Measurements from ENCODE around the gene S100A3. TPM values are rescaled to one million over a fixed set of nuclear protein-coding genes. Genes with fewer than 3 reads are reported as not detected.

Gene S100A3
- total and polyA plus RNA-seq, 2 of the 8 experiments (the other 6 are each of a cell fraction or from before 2014, with no cell fraction given), result 0.26 to 0.47 TPM

DNA sequence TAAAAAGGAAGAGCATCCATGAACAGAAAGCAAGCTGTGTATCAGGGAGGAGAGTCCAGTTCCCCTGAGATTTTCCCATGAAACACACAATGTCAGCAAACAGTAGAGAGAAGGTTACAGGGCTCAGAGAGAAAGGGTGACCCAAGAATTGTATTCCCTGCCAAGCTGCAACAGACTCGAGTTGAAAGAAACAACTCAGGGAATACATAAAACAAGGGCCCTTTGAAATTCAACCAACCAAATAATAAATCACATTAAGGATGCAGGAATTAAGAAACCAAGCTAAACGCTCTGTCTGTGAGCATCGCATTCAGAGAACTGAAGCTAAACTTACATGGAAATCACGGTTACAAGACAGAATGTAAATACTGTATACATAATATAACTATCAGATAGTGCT is 43.7 kb upstream of the S100A3 start:
- Histone ChIP-seq H2BK15ac (ENCODE audit: low read length) (no peak overlapping the region), H3K27ac (ENCODE audit: low read depth, low read length) (no peak overlapping the region), H4K91ac (replicated peaks; ENCODE audit: insufficient read length, low read length) (no peak overlapping the region)

More for the DNA sequence above, 43.7 kb upstream of the S100A3 start:
- H2AK5ac ChIP-seq (ENCODE audit: low read depth, low read length), result no peak overlapping the region
- H3K4me1 ChIP-seq (replicated peaks in 1 of 4; ENCODE audit: control insufficient read depth in 3 of 4, insufficient read depth in 4 of 4, low read length in 3 of 4), result no peaks in the 10 kb centered on the region
- no peak overlapping the region for H3K23ac ChIP-seq (ENCODE audit: insufficient read length)
- H3K14ac ChIP-seq (ENCODE audit: insufficient read length), result no peak overlapping the region
- no peak overlapping the region for H2BK5ac ChIP-seq (ENCODE audit: low read depth, low read length)
- no peak overlapping the region for H2BK12ac ChIP-seq (ENCODE audit: low read depth, low read length)
- no peaks in the 10 kb centered on the region for H3K23me2 ChIP-seq (ENCODE audit: low read depth, low read length)
- FAIRE-seq, result no peak
- no peaks in the 10 kb centered on the region for H3K79me1 ChIP-seq (ENCODE audit: low read depth, low read length)
- no peak overlapping the region for H3K18ac ChIP-seq (ENCODE audit: extremely low read depth, low read length)
- H3K4me2 ChIP-seq (ENCODE audit: insufficient read depth in 1 of 2, low read depth in 2 of 2, low read length in 2 of 2), result no peak overlapping the region
- no peak overlapping the region for H3K56ac ChIP-seq (replicated peaks; ENCODE audit: insufficient read length, low read depth, low read length)
- no peak overlapping the region for H2BK20ac ChIP-seq (ENCODE audit: low read length)
- no peaks in the 10 kb centered on the region for H3K9me3 ChIP-seq (ENCODE audit: insufficient read depth in 2 of 2, low read depth in 1 of 2, low read length in 1 of 2)
- H3K4ac ChIP-seq (replicated peaks; ENCODE audit: insufficient read length, low read depth, low read length), result no peak overlapping the region
- ChIA-PET POLR2A (ENCODE audit: partially characterized antibody) (interaction anchor here (0.8 to 2.8 kb wide), 5 partner anchors 11 to 42 kb away, joined by 3 to 9 read pairs (median 5); partner anchors contain the start of genes S100A13 and S100A16), CTCF (ENCODE audit: partially characterized antibody) (interaction anchor here (1.0 to 2.4 kb wide), 7 partner anchors 9 to 98 kb away, joined by 3 to 16 read pairs (median 5); partner anchors contain the start of genes S100A1 and S100A13)
- no peaks in the 10 kb centered on the region for H3K27me3 ChIP-seq (replicated peaks in 1 of 4; ENCODE audit: control insufficient read depth in 3 of 4, extremely low read depth in 1 of 4, insufficient read depth in 3 of 4, low read length in 3 of 4)
- no peak overlapping the region for H3K4me3 ChIP-seq (ENCODE audit: extremely low read depth in 1 of 4, insufficient read depth in 2 of 4, low read depth in 3 of 4, low read length in 4 of 4)
- H3K79me2 ChIP-seq (ENCODE audit: control insufficient read depth in 1 of 2, insufficient read depth in 2 of 2, low read length in 2 of 2), result no peaks in the 10 kb centered on the region
- H2BK120ac ChIP-seq (replicated peaks; ENCODE audit: low read depth, low read length), result no peak overlapping the region
- no peaks in the 10 kb centered on the region for H3K36me3 ChIP-seq (ENCODE audit: control insufficient read depth in 2 of 4, insufficient read depth in 4 of 4, low read length in 3 of 4)
- no peak overlapping the region for H4K8ac ChIP-seq (ENCODE audit: extremely low read depth, insufficient read depth, low read length)
- H2AFZ ChIP-seq (ENCODE audit: low read length), result peak overlapping the region; percentile 43; the same call in 1 of the 2 replicates
- TF ChIP-seq JUN (IDR thresholded peaks at IDR 0.05; ENCODE audit: low read depth, low read length) (no peak), SIX5 (IDR thresholded peaks at IDR 0.05; ENCODE audit: low read depth, low read length) (no peak), CTCF (IDR thresholded peaks at IDR 0.05; ENCODE audit: control extremely low read depth in 1 of 3, insufficient read depth in 1 of 3, low read depth in 1 of 3, low read length in 3 of 3) (no peak)
- TF ChIP-seq, protein P1, sequence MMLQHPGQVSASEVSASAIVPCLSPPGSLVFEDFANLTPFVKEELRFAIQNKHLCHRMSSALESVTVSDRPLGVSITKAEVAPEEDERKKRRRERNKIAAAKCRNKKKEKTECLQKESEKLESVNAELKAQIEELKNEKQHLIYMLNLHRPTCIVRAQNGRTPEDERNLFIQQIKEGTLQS (IDR thresholded peaks at IDR 0.05; ENCODE audit: insufficient read depth, low read depth, low read length), result no peak
- no peaks in the 10 kb centered on the region for H4K20me1 ChIP-seq (replicated peaks in 1 of 2; ENCODE audit: control insufficient read depth in 1 of 2, insufficient read depth in 2 of 2, low read length in 2 of 2)
- H4K5ac ChIP-seq (ENCODE audit: insufficient read length, low read depth, low read length), result no peak overlapping the region
- 84% methylated on average over 4 of the region's 4 CpGs; no CpG with 5 or more reads in 1 of the 2 experiments for WGBS, 2 experiments (ENCODE audit: extremely low coverage in 1 of 2, insufficient coverage in 1 of 2, insufficient read length in 1 of 2, insufficient replicate concordance in 2 of 2, low coverage in 1 of 2, low lambda C conversion rate in 2 of 2, missing lambda C conversion rate in 1 of 2)
- H3K9ac ChIP-seq (replicated peaks in 1 of 4; ENCODE audit: extremely low read depth in 1 of 4, low read depth in 3 of 4, low read length in 3 of 4), result no peak overlapping the region
- no peak for DNase-seq (ENCODE audit: low read depth in 1 of 2, low spot score in 2 of 2)

Data from H1 (cell line).